ENCODE data around the gene PTGR3.

PTGR3 gene

GRCh38 chr18:75169411-75169810 lies 39.5 kb downstream of the PTGR3 start:
- DNase-seq (ENCODE audit: low read depth) = no peak

GRCh38 chr18:75168619-75169018 lies 40.3 kb downstream of the PTGR3 start:
- DNase-seq (ENCODE audit: low read depth) = no peak

- no peak for DNase-seq (ENCODE audit: low read depth)
These were observed 41.0 kb downstream of the PTGR3 start for GRCh38 chr18:75167759-75168618.

- no peak for DNase-seq (ENCODE audit: low read depth)
These were observed 41.8 kb downstream of the PTGR3 start for GRCh38 chr18:75167137-75167536.

GRCh38 chr18:75165926-75166325 lies 43.0 kb downstream of the PTGR3 start:
- no peak for DNase-seq (ENCODE audit: low read depth)

GRCh38 chr18:75164479-75164878 lies 44.5 kb downstream of the PTGR3 start:
- DNase-seq (ENCODE audit: low read depth) = no peak

GRCh38 chr18:75163736-75164135 lies 45.2 kb downstream of the PTGR3 start:
- no peak for DNase-seq (ENCODE audit: low read depth)

GRCh38 chr18:75162978-75163377 lies 46.0 kb downstream of the PTGR3 start:
- DNase-seq (ENCODE audit: low read depth) = no peak

GRCh38 chr18:75162467-75162866 lies 46.5 kb downstream of the PTGR3 start:
- DNase-seq (ENCODE audit: low read depth) = no peak

GRCh38 chr18:75161256-75162028 lies 47.5 kb downstream of the PTGR3 start:
- DNase-seq (ENCODE audit: low read depth) = no peak

- no peak for DNase-seq (ENCODE audit: low read depth)
These were observed 48.6 kb downstream of the PTGR3 start for GRCh38 chr18:75160364-75160763.

- no peak for DNase-seq (ENCODE audit: low read depth)
These were observed 49.1 kb downstream of the PTGR3 start for GRCh38 chr18:75159646-75160356.

- DNase-seq (ENCODE audit: low read depth) = no peak
These were observed 49.8 kb downstream of the PTGR3 start for GRCh38 chr18:75159238-75159518.

Measured in GM04504 (cell line).